CD4-positive, alpha-beta T cell treated with Interleukin-2 at 100 ng/mL for 4 hours (primary cell): ENCODE results near the gene GALNT12.

Experiments
- DNase-seq: peaks from one replicate; pipeline ENCODE4 v3.0.0-alpha.2; 2020; ENCODE audit warnings: low spot score

GALNT12 gene

DNA sequence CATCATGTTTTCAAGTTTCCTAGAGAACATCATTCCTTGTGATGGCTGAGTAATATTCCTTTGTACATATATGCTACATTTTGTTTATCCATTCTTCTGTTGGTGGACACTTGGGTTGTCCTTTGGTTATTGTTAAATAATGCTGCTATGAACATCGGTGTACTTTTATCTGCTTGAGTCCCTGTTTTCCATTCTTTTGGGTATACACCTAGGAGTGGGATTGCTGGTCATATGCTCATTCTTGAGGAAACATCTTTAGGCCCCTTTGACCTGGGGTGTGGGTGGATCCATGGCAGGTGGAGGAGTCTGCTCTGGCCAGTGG is 25.3 kb downstream of the GALNT12 start:
- no peak for DNase-seq

DNA sequence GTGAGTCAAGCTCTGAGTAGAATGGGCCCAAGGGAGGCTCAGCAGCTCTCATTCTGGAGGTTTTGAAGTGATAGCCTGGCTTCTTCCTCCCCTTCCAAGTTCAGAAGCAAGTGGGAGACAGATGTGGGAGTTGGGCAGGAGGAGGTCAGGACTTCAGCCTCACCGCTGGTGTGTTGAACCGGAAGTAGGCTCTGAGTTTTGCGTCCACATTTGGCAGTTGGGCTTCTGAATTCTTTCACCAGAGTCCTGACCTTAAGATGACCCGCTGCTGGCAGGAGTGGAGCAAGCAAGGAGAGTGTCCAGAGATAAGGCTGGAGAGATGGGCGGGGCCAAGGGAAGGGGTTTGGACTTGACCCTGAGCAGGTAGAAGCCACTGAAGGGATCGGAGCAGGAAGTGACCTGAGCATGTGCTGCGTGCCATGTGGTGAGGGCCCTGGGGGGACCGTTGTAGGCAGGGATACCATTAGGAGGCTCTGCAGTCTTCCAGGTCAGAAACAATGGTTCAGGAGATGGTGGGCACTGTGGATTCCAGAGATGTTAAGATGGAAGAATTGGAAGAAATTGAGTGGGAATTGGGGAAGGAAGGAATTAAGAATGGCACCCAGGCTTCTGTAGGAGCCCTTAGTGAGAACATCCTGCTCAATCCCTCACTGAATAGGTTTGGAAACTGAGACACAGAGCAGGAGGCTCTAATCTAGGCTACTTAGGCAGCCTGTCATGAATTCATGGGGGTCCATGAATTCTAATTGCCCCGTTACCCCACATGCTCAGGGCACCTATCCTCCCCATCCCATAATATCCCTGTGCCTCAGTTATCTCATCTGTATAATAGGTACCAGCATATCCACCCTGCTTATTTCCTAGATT is 25.9 kb downstream of the GALNT12 start:
- no peak for DNase-seq

DNA sequence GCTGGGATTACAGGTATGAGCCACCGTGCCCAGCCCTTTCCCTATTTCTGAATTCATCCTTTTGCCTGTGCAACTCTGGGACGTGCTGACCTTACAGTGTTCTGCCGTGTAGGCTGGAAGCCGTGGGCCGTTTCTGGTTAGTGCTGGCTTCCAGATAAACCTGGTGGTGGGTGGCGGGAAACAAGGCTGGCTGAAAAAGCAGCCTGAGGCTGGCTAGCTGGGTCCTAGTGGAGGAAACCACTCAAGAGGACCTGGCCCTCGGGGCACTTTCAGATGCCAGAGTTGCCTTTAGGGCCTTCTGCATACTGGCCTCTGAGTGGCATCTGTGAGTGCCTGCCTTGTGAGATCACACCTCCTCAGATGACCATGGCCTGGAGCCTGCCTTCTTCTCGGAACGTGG is 26.9 kb downstream of the GALNT12 start:
- no peak for DNase-seq

DNA sequence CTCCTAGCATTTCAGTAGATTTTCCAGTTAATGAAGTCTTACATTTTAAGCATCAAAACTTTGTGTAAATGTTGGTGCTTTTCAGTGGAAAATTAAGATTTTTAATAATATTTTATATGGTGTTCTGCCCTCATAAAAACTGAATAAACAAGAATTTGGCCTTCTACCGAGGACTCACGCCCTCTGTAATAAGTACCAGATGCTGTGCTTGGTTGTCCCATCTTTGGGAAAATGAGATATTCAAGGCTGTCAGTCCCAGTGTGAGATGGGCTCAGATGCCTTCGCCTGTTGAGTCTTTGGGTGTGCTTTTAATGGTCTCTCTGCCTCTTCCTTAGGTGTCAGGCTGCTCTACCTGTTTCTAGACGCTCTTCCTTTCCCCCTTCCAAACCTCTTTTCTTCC is 28.7 kb downstream of the GALNT12 start:
- DNase-seq = no peak

DNA sequence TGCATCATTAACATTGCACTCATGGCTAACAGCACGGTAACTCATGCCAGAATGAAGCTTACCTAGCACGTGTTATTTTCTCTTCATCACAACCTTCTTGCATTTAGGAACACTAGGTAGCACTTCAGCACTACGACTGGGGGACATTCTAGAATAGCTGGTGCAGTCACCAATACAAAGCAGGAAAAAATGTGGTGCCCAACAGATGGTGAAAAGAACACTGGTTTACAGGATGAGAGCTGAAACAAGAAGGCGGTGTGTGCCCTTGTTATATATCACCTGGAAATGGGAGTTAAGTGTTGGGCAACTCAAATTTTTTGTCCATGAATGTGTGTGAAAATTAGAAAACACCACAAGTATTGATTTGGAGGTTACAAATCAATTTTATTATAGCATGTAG is 30.0 kb downstream of the GALNT12 start:
- DNase-seq = no peak

DNA sequence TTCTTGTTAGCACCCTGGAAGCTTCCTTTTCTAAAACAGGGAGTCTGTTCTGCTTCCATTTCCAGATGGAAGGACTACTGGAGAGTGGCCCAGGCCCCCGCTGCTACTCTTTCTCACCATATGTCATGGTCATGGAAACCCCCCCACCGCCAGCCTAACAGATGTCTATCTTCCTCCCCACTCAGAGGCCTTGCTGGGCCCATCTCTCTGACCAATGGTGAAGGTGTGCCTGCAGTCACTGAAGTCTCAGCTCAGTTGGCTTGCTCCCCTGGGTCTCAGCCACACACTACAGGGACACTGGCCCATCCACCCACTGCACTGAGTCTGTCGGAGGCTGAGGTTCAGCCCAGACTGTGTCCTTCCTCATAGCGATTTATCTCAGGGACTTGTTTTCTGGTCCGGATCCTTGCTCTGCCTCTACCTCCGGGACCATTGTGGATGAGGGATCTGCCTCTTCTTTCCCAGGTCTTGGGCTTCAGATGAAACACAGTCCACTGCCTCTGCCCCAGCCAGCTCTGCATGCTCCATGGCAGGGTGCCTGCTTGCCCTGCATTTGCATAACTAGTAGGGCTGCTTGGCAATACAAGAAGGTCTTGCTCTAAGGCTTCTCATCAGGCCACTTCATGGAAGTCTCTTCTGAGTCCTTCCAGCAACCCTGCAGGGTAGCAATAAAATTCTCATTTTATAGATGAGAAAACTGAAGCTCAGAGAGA is 30.8 kb downstream of the GALNT12 start:
- DNase-seq = no peak

DNA sequence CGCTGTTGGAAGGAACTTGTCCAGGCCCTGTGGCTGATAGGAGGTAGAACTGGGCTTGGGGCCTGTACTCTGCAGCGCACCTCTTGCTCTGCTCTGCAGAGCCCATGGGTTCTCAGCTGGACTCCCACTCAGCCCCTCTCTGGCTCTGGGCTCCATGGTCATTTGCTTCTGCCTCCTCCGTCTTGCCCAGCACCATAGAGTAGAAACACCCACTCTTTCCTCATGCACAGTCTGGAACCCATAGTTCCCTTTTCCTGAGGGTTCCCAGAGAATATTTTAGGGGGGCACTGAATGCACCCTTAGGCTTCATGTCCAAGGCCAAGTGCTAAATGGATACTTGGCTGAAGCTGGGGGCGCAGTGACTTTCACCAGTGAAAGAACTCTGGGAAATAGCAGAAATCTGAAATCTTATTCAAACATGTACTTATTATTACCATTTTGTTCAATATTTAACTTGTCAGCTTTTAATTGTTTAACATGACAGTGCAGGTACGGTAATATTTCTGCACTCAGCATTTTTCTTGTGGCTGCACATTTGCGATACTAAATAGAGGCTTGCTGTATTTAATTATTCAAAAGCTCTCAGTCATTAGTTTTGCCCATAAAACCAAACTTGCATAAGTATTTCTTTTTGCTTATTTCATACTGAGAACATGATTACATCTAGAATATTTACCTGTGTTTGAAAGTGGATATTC is 31.5 kb downstream of the GALNT12 start:
- no peak for DNase-seq

DNA sequence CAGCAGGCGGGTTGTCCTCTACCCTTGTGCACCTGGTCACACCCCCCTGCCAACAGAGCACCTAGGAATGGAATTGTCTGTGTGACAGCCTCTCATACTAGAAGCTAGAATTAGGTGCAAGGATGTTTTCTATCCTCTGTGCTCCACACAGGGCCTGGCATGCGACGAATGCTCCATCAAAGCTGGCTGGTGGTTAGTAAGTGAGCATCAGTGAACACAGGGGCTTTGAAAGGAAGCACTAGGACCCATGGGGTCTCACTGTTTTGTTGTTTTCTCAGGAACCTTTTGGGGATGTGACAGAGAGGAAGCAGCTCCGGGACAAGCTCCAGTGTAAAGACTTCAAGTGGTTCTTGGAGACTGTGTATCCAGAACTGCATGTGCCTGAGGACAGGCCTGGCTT is 32.3 kb downstream of the GALNT12 start:
- no peak for DNase-seq

DNA sequence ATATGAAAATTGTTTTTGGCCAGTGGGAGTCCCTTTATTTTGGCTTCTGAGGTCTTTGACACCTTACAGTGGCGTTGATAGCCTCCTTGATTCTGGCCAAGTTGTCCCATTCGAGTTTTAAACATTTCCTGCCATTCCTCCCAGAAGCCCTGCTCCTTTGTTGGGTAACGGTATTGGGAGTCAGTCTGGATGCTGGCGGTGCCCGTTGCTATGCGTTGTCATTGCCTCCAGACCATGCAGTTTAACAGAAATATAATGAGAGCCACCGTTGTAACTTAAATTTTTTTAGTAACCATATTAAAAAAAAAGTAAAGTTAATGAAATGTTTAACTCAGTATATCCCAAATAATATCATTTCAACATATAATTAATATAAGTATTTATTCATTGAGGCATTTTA is 35.0 kb downstream of the GALNT12 start:
- DNase-seq = no peak

DNA sequence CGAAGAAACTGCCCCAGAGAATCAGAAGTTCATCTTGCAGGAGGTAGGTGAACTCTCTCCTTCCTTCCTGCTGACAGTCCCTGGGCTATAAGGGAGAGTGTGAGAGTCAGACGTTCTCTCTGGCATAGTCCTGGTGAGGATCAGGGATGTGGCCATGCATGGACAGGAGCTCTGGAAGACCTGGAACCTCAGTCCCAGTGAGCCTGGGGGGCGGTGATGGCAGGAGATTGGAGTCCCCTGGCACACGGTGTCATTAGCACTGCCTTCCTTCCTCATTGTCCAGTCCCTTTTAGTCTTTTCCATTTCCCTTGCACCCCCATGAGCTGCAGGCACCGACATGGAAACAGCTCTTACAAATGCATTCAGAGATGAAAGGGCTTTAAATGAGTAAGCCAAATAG is 38.6 kb downstream of the GALNT12 start:
- DNase-seq = no peak

DNA sequence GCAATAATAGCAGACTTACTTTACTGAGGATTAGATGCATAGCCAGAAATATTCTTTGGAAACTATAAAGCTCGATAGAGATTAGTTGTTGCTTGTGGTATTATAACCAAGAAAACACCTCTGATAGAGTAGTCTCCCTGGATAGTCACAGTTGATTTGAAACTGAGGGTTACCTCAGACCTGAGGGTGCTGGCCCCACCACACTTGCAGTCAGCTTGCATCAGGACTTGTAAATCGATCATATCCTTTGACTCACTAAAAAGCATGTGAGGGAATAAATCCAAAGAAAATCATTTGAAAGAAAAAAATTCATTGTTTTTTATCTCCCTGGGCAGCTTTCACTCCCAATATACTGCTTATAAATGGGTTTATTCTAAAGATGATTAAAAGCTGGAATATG is 39.4 kb downstream of the GALNT12 start:
- no peak for DNase-seq

DNA sequence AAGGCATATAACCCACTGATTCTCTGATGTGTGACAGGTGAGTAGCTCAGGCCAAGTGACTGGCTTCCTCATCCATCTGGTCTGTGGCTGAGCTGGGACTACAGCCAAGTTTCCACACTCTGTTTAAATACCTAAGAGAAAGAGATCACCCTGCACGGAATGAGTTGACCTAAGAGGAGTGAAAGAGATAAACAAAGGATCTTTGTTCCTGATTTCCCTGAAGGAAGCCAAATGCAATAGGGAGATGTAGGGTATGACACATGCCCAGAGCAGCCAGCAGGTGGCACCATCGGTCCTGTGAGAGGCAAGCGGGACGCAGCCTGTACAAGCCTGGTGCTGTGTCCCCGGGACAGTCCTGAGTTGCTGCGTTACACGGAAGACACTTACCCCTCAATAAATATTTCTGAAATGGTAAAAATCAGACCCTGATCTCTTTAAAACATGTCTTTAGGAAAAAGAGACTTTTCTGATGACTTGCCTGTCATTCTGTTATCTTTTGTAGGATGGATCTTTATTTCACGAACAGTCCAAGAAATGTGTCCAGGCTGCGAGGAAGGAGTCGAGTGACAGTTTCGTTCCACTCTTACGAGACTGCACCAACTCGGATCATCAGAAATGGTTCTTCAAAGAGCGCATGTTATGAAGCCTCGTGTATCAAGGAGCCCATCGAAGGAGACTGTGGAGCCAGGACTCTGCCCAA is 41.1 kb downstream of the GALNT12 start:
- peak; percentile 68 for DNase-seq

DNA sequence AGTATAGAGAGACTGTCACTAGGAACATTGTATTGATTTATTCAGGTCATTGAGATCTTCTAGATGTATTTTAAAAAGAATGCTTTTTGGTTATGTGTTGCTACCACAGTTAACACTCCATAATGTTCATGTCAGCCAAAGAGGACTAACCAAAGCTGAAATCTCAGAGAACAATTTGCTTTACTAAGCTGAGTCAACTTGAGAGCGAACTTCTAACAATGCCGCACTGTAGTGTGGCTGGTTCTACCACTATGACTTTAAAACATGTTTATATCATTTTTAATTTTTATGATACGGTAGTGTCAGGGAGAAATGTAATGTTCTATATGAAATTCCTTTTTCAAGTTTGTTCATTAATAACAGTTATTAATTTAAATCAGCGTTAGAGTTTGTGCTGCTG is 42.1 kb downstream of the GALNT12 start:
- DNase-seq = no peak

DNA sequence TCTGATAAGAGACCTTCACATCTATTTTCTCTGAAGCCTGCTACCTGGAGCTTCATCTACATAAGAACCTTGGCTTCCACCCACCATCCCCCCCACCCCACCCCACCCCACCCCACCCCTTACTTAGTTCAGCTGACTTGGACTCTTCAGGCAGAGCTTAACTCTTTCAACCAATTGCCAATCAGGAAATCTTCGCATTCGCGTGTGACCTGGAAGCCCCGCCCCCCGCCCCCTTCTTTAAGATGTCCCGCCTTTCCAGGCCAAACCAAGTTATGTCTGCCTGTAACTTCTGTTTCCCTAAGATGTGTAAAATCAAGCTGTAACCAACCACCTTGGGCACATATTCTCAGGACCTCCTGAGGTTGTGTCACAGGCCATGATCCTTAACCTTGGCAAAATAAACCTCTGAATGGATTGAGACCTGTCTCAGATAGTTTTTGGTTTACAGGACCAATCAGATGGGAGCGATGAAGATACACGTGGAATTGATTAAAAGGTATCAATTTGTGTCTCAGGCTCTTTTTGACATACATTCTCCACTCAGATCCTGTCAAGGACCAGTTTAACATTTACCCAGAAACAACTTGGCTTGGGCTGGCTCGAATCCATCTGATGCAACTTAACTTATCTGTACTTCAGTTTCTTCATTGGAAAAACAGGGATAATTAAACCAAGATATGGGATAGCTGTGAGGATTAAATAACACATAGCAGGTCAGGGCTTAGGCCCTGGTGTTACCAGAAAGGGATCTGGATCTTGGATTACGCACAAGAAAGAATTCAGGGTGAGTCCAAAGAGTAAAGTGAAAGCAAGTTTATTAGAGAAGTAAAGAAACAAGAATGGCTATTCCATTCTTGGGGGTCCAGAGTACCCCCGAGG is 43.6 kb downstream of the GALNT12 start:
- no peak for DNase-seq

DNA sequence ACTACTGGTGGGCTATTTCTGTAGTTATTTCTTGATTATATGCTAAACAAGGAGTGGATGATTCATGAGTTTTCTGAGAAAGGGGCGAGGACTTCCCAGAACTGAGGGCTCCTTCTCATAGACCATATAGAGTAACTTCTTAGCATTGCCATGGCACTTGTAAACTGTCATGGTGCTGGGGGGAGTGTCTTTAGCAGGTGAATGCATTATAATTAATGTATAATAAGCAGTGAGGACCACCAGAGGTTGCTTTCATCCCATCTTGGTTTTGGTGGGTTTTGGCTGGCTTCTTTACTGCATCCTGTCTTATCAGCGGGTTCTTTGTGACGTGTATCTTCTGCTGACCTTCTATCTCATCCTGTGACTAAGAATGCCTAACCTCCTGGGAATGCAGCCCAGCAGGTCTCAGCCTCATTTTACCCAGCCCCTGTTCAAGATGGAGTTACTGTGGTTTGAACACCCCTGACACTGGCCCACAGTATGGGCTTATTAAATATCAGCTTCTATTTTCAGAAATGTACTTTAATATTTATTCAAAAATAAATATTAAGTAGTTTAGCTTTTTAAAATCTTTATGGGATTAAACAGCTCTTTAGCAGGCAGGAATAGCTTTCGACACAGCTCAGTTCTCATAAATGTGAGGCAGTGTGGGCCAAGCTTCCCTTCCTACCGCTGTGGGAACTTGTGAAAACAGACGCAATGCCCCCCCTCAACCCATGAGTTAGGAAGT is 44.4 kb downstream of the GALNT12 start:
- peak; percentile 13 for DNase-seq

DNA sequence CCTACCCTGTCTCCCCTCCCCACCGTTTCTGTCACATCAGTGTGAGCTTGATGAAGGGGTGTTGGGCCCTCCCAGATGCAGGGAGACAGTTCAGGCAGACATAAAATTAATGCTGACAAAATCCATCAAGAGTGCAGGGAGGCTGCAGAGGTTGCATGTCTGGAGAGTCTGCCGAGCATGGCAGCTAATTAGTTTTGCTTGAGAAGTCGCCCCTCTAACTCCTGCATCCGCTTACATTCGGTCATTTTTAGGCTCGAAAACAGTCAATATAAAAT is 44.9 kb downstream of the GALNT12 start:
- no peak for DNase-seq

DNA sequence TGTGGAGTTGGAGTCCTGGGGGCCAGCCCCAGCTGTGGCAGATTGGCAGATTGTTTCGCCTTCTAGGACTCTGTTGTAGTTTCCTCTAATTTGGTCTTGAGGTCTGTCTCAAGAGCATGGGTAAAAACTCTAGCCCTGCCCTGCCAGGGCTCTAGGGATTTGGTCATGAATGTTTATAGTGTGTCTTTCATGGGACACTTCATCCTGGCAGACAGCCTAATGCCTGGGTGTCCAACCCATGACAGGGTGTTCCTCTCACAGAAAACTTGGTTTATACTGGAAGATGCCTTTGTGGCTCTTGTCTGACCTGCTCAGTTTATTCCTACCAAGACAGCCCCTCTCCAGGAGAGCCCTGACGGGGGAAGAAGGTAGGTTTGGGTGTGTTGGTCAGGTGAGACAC is 45.5 kb downstream of the GALNT12 start:
- no peak for DNase-seq

DNA sequence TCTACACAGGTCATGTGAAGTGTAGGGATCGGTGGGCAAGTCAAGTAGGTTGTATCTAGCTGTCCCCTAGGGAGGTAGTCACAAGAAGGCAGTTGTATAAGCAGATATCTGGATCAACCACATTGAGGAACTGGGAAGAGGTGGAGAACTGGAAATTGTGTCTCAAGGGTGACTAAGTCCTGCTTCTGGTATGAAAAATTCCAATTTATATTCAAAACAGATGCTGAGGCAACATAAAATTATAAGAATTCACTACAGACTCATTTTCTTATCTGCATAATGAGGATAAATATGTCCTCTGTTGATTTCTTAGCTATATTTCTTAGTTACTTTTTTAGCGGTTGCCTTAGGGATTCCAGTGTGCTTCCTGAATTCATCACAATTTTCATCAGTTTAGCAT is 46.8 kb downstream of the GALNT12 start:
- no peak for DNase-seq

DNA sequence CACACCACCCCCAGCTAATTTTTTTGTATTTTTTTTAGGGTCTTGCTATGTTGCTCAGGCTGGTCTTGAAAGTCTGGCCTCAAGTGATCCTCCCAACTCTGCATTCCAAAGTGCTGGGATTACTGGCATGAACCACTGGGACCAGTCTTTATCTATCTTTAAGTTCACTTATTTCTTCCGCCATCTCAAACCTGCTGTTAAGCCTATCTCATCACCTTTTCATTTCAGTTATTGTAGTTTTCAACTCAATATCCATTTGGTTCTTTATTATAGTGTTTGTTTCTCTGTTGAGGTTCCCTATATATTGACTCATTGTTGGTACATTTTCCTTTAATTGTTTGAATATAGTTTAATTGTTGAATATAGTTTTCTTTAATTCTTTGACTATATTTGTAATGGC is 48.1 kb downstream of the GALNT12 start:
- no peak for DNase-seq

DNA sequence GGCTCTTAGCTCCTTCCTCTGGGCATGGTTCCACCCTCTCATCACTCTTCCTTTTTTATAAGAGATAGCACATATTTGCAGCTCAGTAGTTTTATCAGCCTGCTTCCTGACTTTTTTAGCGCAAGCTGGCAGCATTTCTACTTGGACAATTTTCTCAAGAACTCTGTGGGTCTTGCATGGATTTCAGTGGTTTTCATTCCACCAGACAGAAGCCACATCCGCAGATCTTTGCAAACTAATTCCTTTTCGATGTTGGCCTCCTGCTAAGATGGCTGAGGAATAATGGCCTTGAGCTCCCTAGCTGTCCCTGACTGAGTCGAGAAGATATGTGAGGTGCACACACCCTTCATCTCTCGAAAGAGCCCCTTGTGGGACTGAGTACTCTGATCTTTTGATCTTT is 49.5 kb downstream of the GALNT12 start:
- DNase-seq = no peak

DNA sequence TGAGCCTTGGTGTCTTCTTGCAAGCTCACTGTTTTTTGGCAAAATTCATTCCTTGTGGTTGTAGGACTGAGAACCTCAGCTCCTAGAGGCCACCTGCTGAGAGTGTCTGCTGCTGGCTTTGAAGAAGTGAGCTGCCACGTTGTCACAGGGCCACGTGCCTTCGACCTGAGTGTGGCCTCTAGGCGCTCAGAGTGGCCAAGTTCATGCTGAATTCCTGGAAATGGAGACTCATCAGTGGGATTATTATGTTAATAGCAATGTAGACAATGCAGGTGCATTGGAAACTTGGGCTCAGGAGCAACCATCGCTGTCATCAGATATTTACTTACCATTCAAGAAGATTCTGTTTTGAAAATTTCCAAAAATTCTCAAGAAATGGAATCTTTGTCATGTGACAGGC is 52.5 kb downstream of the GALNT12 start:
- DNase-seq = no peak
